Stimulated activated CD8-positive, alpha-beta memory T cell treated with anti-CD3 and anti-CD28 coated beads, Interleukin-2, amount 100 ng/mL, for 48 hours (primary cell): Measurements from ENCODE around the gene DYRK1B.

Experiments used
- DNase-seq, 2 donors: peaks; one replicate each; pipeline ENCODE4 v3.0.0-alpha.2; 2020; ENCODE audit warnings: low read depth in 2 of 2

Gene DYRK1B

DNA sequence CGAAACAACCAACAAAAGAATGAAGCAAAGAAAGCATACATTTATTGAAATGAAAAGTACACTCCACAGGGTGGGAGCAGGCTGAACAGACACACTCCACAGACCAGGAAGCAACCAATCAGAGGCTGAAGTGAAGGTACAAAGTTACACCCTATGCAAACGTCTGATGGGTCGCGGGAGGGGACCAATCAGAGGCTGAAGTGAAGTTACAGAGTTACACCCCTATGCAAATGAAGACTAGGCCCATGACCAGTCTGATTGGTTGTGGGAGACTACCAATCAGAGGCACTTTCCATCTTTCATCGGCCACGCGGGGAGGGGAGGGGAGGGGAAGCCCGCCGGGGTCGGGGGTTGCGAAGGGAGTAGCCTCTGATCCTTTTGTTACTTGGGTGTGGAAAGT is 24.6 kb upstream of the DYRK1B start:
- DNase-seq = no peak

DNA sequence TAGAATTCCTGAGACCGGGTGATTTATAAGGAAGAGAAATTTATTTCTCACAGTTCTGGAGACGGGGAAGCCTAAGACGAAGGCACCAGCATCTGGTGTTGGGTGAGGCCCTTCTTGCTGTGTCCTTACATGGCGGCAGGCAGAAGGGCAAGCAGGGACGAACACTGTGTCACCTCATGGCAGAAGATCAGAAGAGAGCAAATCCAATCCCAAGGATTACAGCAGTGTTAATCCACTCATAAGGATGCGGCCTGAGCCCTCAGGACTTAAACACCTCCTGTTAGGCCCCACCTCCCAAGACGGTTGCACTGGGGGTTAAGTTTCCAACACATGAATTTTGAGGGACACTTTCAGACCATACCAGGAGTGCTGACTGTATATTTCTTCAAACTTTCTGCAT is 18.9 kb upstream of the DYRK1B start:
- DNase-seq = no peak

- no peak for DNase-seq
These were observed 16.9 kb upstream of the DYRK1B start for GRCh38 chr19:39850892-39851291.

DNA sequence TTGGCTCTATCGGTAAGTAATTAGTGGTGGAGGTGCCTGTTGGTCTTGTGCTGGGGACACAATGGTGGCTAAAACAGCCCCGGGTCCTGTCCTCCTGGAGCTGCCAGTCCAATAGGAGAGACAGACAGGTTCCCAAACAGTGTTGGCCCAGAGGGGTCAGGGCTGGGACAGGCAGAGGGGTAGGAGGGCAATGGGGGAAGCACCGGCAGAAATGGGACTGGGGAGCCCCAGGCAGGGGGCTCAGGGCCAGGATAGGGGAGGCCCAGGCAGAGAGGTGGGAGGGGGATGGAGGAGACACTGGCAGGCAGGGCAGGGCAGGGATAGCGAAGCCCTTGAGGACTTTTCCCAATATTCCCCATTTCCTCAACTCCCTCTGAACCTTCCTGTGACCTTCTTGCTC is 14.4 kb upstream of the DYRK1B start:
- no peak for DNase-seq

DNA sequence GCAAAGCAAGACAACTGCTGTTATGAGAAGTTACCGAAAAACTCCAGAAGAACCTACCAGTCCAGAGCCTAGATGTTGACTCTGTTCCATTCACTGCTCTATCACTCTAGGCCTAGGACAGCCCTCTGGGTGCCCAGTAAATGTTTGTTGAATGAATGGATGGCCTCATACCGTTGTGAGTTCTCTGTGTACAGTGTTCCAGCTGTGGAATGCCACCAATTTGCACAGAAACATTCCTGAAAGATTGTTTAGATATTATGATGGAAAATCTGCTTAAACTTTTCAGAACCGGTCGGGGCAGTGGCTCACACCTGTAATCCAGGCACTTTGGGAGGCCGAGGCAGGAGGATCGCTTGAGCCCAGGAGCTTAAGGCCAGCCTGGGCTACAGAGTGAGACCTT is 13.6 kb upstream of the DYRK1B start:
- DNase-seq = no peak

DNA sequence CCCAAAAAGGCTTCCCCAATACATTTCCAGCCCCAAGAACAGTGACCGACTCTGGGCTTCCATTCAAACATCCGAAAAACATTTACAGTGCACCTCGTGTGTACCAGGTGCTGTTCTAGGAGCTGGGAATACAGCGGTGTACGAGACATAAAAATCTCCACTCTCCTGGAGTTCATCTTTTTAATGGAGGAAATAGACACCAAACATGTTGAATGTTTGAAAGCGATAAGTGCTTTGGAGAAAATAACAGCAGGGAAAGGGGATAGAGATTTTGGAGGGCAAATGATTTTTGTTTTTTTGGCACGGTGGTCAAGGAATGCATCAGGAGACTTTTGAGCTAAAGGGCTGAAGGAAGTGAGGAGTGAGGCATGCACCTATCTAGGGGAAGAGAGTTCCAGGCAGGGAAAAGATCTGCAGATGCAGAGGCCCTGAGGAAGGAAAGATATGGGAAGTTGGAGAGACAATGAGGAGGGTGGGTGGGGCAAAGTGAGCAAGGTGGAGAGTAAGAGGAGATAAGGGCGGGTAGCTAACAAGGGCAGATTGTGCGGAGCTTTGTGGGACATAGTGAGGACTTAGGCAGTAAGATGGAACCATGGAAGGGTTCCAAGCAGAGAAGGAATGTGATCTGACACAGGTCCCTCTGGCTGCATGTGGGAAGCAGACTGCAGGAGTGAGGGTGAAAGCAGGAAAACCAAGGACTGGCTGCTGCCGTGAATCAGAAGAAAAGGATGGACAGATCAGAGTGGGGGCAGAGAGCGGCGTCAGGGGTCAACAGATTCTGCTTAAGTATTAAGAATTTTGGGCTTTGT is 12.9 kb upstream of the DYRK1B start:
- no peak for DNase-seq

- peak; percentile 98 to 99 for DNase-seq
These were observed 12.1 kb upstream of the DYRK1B start, which contains the start of gene FBL for GRCh38 chr19:39845933-39846677. FBL (minus strand) TSS chr19:39846379; CDS start chr19:39846300, 79 bp downstream.

DNA sequence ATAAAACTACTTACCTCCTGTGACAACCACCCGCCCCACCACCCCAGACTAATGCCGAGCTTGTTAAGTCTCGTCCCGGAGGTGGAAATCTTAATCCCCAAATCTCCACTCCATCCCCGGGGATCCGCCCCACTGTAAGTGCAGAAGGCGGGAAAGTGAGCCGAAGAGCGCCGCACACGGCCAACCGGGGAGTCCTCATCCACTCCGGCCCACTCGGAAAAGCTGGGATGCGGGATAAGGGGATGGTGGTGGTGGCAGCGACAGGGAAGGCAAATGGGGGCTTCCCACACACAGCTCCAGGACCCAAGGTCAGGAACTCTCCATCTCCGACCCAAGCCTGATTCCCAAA is 11.6 kb upstream of the DYRK1B start:
- DNase-seq = no peak

GRCh38 chr19:39845172-39845571 is 11.2 kb upstream of the DYRK1B start:
- DNase-seq = no peak

GRCh38 chr19:39843919-39844793 is 10.2 kb upstream of the DYRK1B start:
- DNase-seq = no peak

DNA sequence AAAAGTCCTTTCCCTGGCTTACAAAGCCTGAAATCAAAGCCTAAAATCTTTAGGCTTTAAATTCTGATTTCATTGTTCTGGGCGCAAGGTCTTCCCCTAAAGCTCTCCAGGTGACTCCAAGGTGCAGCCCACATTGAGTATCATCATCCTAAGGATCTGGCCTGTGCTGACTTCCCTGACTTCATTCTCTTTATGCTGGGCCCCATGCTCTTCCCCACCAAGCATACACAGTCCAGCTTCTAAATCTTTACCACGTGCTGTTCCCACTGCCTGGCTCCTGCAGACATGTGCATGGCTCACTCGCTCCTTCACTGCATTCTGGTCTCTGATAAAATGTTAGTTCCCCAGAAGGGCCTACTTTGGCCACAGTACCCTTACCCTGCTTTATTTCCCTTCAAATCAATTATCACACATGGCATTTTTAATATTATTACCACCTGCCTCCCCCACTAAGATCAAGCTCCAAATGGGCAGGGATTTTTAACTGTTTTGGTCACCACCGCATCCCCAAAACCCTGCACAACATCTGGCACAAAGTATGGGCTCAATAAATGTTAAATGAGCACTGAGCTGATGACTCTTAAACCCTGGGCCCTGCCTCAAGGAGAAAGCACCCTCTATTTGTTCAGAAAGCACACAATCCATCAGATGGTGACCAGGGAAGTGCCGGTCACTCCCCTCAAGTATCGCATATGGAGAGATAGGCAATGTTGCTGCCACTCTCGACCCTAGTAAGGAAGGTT is 8.9 kb upstream of the DYRK1B start:
- no peak for DNase-seq

- DNase-seq = no peak
These were observed 7.1 kb upstream of the DYRK1B start for GRCh38 chr19:39841041-39841440.

DNA sequence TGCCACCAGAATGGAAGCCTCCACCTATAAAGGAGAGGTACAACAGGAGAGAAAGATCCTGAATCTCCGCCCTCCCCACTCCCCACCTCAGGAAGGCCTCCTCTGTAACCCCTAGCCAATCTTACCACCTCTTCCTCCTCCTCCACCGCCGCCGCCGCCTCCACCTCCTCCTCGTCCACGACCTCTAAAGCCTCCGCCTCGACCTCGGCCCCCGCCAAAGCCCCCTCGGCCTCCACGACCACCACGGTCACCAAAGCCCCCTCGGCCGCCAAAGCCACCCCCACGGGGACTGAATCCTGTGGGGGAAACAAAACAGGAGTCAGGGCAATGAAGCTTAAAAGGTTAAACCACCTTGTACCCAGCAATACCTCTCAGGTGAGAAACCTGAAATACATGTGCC is 6.5 kb upstream of the DYRK1B start:
- DNase-seq = no peak

DNA sequence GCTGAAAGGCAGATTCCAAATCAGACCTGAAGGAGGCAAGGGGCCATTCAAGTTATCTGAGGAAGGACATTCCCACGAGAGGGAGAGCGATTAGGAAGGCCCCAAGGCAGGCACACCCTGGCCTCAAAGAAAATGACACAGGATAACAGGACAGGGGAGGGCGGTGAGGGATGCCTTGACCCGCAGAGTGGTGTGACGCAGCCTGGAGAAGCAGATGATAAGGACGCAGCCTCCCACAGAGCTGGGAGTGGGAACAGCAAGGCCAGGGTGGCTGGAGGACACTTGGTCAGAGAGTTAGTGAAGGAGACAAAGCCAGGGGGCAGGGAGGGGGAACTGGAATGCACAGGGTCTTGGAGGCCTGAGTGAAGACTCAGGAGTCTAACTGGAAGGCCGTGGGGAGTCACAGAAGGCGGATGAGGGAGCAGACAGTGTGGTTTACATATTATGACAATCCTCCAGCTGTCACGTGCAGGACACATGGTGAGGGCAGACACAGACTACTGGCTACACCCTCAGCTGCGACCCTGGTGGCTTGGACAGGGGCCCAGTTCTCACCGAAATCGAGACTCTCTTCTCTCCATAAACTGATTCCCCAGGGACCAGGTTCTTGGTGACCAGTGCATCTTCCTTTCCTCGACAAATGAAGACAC is 5.8 kb upstream of the DYRK1B start:
- no peak for DNase-seq

- no peak for DNase-seq
These were observed 4.6 kb upstream of the DYRK1B start for GRCh38 chr19:39838569-39838968.

GRCh38 chr19:39837978-39838377 is 4.0 kb upstream of the DYRK1B start:
- no peak for DNase-seq

DNA sequence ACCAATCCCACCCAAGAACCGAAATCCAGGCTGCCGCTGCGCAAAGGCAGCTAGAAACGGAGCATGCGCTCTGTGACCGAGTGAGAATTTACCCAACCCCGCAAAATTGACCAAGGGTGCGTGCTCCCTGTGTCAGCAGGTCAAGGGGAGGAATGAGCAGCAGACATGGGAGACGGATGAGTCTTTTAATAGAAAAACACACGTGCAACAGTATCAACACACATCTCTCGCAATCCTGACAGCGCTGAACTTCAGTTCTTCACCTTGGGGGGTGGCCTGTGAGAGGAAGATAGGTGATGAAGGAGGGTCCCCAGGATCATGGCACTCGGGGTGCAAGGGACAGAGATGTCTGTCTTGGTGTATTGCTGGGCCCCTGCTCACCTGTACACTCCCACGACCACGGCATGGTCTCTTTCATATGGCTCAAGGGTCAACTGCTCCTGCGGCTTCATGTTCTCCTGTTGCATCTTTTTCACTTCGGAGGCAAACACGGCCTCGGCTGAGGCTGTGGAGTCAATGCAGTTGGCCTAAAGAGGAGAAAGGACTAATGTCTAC is 402 bp upstream of the DYRK1B start:
- no peak for DNase-seq

GRCh38 chr19:39833160-39833463 is 850 bp downstream of the DYRK1B start:
- DNase-seq = no peak

GRCh38 chr19:39832341-39833083 is 1.4 kb downstream of the DYRK1B start:
- DNase-seq = no peak

DNA sequence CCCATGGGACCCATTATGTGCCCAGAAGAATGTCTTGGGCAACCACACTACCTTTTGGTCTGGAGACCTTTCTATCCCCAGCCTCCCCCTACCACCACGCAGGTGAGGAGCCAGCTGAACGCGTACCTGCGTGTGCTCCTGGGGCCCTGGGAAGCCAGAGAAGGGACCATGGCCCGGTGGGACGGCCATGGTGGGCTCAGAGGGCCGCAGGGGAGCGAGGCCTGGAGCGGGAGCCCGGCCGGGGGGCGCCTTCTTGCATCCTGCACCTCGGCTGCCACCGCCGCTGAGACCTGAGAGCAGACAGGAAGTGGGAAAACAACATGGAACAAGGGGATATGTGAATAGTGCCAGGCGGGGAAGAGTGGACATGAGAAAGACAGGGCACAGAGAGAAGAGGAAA is 2.3 kb downstream of the DYRK1B start:
- no peak for DNase-seq
